Measurements from ENCODE around the gene ASB5.

ASB5 gene

DNA sequence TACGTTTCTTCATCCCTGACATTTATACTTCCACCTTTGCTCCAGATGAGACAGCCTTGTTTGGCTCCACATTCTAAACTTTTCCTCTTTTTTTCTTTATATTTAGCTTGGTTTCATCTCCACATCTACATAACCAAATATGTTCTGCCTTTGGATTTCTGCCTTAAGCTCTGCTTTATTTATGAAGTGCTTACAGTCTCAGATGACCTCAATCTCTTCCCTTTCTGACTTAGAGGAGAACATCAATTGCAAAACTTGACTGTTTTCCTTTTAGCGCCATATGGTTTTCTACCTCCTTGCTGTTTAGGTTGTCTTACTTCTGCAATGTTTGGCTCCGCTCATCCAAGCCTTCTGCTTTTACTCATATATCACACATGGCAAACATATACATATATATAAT, 7.5 kb downstream of the ASB5 start:
- Histone ChIP-seq H3K36me3 (no peaks in the 10 kb centered on the region), H3K9me3 (no peaks in the 10 kb centered on the region), H3K27ac (no peak overlapping the region), H3K4me2 (no peak overlapping the region), H3K27me3 (no peaks in the 10 kb centered on the region), H3K9ac (no peak overlapping the region), H4K20me1 (no peaks in the 10 kb centered on the region), H3K4me1 (no peaks in the 10 kb centered on the region), H3K4me3 (no peak overlapping the region)
- no peak for TF ChIP-seq Cebpa-rat (IDR thresholded peaks at IDR 0.05)

DNA sequence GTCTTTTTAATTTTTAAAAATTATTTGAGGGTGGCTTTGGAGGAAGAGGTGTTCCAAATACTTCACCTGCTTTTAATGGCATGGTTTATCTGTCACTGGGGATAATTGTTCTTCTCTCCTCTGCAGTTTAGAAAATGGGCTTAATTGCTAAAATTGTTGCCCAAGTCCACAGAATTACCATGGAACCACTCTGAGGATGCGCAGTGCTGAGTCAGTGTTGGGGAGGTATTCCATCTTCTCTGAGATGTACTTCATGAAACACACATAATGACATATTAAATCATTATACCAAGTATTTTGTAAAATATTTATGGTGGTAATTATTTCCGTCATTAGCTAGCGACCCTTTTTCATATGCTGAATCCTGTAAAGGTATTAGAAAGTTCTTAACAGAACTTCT, 8.0 kb downstream of the ASB5 start:
- Histone ChIP-seq H3K4me1 (no peaks in the 10 kb centered on the region), H3K27me3 (no peaks in the 10 kb centered on the region), H3K9ac (no peak overlapping the region), H3K4me3 (no peak overlapping the region), H4K20me1 (no peaks in the 10 kb centered on the region), H3K9me3 (no peaks in the 10 kb centered on the region), H3K27ac (no peak overlapping the region), H3K36me3 (no peaks in the 10 kb centered on the region), H3K4me2 (no peak overlapping the region)
- TF ChIP-seq Cebpa-rat (IDR thresholded peaks at IDR 0.05): no peak

DNA sequence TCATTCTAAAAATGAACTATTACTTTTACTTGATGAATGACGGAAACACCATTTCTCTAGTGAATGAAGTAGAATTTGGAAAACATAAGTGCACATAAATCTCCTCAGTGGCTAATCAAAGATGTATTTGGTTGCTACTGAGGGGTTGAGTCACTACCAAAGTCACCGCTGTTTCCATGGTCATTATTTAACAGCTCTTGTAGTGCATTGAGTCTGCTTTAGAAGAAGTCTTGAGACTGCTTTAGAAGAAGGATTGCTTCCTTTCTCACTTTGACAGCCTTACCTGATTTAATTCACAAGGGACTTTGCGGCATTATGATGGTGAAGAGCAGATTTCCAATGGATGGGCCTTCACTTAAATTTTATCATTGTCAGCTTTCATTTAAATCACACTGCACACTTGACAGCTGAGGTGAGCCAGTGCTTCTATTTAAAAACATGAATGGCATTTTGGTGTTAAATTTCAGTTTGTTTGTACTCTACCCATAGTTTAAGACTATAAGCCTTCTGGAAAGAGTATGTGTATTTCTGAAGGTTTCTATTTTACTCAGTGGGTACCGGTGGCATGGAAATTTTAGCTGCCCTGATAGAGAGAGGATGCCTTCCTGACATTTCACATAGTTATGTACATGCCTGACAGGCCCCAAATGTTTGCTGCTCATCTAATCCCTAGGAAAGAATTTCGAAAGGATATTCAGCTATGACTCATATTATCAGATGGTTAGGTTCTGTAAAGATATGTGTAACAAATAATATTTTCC, 9.5 kb downstream of the ASB5 start:
- Histone ChIP-seq H3K9ac (no peak overlapping the region), H3K9me3 (no peaks in the 10 kb centered on the region), H3K4me3 (no peak overlapping the region), H3K4me1 (no peaks in the 10 kb centered on the region), H3K27me3 (no peaks in the 10 kb centered on the region), H3K4me2 (no peak overlapping the region), H3K36me3 (no peaks in the 10 kb centered on the region), H3K27ac (no peak overlapping the region), H4K20me1 (no peaks in the 10 kb centered on the region)
- TF ChIP-seq Cebpa-rat (IDR thresholded peaks at IDR 0.05): no peak

DNA sequence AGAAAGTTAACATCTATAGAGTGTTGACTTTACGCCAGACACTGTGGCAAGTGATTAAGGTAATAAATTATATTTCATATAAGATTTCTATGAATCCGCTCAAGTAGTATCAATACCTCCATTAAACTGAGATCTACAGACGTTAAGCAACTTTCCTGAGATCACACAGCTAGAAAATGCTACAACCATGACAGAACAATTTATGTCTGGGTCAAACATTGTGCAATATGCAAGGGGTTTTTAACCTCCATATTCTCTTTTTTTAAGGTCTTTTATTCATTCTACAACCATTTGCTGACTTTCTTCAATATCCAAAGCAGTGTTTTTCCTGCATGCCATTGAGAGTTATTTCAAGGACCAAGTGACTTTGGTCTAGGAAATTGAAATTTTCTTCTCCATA, 10.9 kb downstream of the ASB5 start:
- no peak for TF ChIP-seq Cebpa-rat (IDR thresholded peaks at IDR 0.05)
- Histone ChIP-seq H3K4me2 (no peak overlapping the region), H4K20me1 (no peaks in the 10 kb centered on the region), H3K9ac (no peak overlapping the region), H3K36me3 (no peaks in the 10 kb centered on the region), H3K4me1 (no peaks in the 10 kb centered on the region), H3K27ac (no peak overlapping the region), H3K27me3 (no peaks in the 10 kb centered on the region), H3K4me3 (no peak overlapping the region), H3K9me3 (no peaks in the 10 kb centered on the region)

DNA sequence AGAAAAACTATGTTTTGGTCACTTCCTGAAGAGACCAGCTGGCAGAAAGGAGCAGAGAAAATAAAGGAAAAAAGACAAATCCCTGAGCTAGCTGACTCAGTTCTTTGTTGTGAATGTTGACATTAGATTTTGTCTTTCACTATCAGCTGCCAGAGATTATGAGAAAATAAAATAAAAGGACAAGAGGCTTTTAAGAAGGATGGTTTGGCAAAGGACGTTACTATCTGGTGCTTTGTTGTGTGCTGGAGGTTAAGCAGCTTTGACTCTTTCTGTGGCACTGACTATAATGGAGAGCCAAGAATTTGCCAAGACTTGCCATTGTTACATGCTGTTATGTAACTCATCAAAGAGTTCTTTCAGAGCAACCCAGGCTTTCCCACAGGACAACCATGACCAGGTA, 12.1 kb downstream of the ASB5 start:
- Histone ChIP-seq H3K27ac (no peak overlapping the region), H3K4me2 (no peak overlapping the region), H3K36me3 (no peaks in the 10 kb centered on the region), H3K9ac (no peak overlapping the region), H3K27me3 (no peaks in the 10 kb centered on the region), H4K20me1 (no peaks in the 10 kb centered on the region), H3K4me1 (no peaks in the 10 kb centered on the region), H3K4me3 (no peak overlapping the region), H3K9me3 (no peaks in the 10 kb centered on the region)
- no peak for TF ChIP-seq Cebpa-rat (IDR thresholded peaks at IDR 0.05)

DNA sequence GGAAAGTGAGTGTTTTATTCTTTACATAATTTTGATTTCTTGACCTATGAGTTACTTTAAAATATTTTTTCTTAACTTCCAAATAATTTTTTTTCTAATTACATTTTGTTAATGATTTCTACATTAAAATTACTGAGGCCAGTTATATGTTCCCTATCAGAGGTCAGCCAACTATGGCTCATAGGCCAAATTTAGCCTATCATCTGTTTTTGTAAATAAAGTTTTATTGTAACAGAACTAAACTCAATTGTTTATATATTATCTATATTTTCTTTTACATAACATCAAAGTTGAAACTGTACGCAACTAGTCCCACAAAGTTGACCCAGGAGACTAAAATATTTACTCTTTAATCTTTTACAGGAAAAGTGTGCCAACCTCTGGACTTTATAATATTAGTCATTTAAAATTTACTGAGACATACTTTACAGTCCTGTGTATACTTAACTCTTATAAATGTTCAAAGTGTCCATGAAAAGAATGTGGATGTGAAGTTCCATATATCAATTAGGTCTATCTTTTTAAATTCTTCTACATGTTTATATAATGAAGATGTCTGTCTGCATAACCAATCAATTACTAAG, 26.2 kb downstream of the ASB5 start:
- TF ChIP-seq Cebpa-rat (IDR thresholded peaks at IDR 0.05): no peak
- Histone ChIP-seq H3K9ac (no peak overlapping the region), H3K4me3 (no peak overlapping the region), H3K9me3 (no peaks in the 10 kb centered on the region), H3K36me3 (no peaks in the 10 kb centered on the region), H3K27me3 (no peaks in the 10 kb centered on the region), H3K4me2 (no peak overlapping the region), H3K4me1 (no peaks in the 10 kb centered on the region), H3K27ac (no peak overlapping the region), H4K20me1 (no peaks in the 10 kb centered on the region)

DNA sequence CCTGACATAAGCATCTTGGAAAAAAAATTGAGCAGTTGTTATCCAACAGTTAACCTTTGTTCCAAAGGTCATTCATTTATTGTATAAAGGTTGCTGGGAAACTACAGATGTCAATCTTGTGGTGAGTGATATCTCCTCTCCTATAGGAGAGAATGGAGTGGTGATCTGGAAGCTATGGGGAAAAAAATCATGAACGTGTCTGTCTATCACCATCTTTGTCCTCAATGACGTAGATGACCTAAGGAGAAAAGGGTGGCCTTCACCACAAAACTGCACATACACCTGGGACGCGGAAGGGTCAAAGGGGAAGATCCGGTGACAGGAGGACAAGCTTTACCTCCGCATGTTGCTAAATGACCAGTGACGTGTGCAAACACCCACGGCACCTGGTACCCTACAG, 27.3 kb downstream of the ASB5 start:
- H3K27ac ChIP-seq: no peak overlapping the region
- no peak for TF ChIP-seq Cebpa-rat (IDR thresholded peaks at IDR 0.05)
- H3K36me3 ChIP-seq: no peaks in the 10 kb centered on the region
- H3K9ac ChIP-seq: no peak overlapping the region
- no peaks in the 10 kb centered on the region for H3K9me3 ChIP-seq
- H4K20me1 ChIP-seq: no peaks in the 10 kb centered on the region
- H3K27me3 ChIP-seq: no peaks in the 10 kb centered on the region
- H3K4me2 ChIP-seq: no peak overlapping the region
- peaks cover 6% of the 10 kb centered on the region; the same call in 1 of the 2 replicates for H3K4me1 ChIP-seq
- H3K4me3 ChIP-seq: no peak overlapping the region

DNA sequence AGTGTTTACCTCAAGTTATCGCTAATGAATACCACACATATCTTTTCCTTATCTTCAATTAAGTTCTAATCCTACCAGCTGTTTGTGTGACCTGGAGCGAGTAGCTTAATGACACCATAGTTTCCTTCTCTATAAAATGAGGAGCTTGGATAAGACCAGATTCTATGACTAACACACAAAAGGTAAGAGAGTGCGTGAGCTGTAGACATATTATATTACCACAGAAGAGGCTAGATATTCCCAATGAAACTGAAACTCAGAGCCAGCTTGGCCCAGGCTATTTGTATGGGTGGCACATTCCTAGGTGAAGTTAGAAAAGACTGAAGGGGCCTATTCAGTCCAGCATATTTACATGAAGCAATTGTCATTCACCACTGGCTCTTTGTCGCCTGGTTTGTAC, 30.2 kb downstream of the ASB5 start:
- Histone ChIP-seq H3K27ac (no peak overlapping the region), H3K4me2 (no peak overlapping the region), H4K20me1 (no peaks in the 10 kb centered on the region), H3K9me3 (no peaks in the 10 kb centered on the region), H3K4me1 (peaks cover 6% of the 10 kb centered on the region; the same call in 1 of the 2 replicates), H3K27me3 (no peaks in the 10 kb centered on the region), H3K9ac (no peak overlapping the region), H3K4me3 (no peak overlapping the region), H3K36me3 (no peaks in the 10 kb centered on the region)
- TF ChIP-seq Cebpa-rat (IDR thresholded peaks at IDR 0.05): no peak

DNA sequence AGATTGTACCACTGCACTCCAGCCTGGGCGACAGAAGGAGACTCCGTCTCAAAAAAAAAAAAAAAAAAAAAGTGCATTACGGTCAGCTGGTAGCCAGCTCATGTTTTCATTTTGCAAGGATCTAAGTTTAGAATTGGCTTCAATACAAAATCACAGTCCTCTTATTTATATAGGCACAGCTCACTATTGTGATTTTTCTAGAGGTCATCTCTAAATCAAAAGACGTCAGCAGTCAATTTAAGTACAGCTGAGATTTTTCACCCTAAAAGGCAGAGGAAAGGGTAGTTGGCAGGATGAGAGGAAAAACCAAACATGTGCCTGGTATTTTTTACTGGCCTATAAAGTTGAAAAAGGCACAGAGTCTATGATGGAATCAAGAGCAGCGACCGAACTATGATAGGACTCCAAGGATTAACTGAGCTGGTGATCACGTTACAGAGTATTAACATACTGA, 30.8 kb downstream of the ASB5 start:
- H3K4me3 ChIP-seq: no peak overlapping the region
- H3K27ac ChIP-seq: no peak overlapping the region
- H3K36me3 ChIP-seq: no peaks in the 10 kb centered on the region
- no peak for TF ChIP-seq Cebpa-rat (IDR thresholded peaks at IDR 0.05)
- no peaks in the 10 kb centered on the region for H3K27me3 ChIP-seq
- no peak overlapping the region for H3K9ac ChIP-seq
- no peaks in the 10 kb centered on the region for H4K20me1 ChIP-seq
- H3K9me3 ChIP-seq: no peaks in the 10 kb centered on the region
- no peak overlapping the region for H3K4me2 ChIP-seq
- H3K4me1 ChIP-seq: peaks cover 6% of the 10 kb centered on the region; the same call in 1 of the 2 replicates

DNA sequence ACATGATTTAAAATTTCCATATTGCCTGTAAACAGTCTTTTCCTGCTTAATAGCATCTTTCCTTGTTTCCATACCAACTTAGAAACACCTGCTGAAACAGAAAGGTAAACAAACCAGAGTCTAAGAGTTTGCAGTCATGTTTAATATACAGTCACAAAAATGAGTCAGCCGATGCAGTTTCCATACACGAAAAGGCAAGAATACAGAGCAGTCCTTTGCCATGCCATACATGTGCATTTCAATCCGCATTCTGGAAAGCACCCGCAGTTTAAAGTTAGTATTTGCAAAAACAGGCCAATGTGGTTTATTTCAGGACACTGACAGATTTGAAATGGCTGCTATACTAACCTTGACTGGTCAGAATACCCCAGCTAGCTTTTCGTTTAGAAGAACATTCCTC, 32.1 kb downstream of the ASB5 start:
- Histone ChIP-seq H4K20me1 (no peaks in the 10 kb centered on the region), H3K36me3 (no peaks in the 10 kb centered on the region), H3K4me3 (no peak overlapping the region), H3K27ac (no peak overlapping the region), H3K27me3 (no peaks in the 10 kb centered on the region), H3K9ac (no peak overlapping the region), H3K9me3 (no peaks in the 10 kb centered on the region), H3K4me2 (no peak overlapping the region), H3K4me1 (peaks cover 6% of the 10 kb centered on the region; the same call in 1 of the 2 replicates)
- TF ChIP-seq Cebpa-rat (IDR thresholded peaks at IDR 0.05): no peak

Measured in BLaER1 (cell line).